Measurements from ENCODE around the gene DOCK4. TPM values are rescaled to one million over a fixed set of nuclear protein-coding genes. Genes with fewer than 3 reads are reported as not detected.

The DOCK4 gene
- total RNA-seq, 6 experiments from 2014 or later, result 9.4 to 29.9 (median 22.8) TPM

GRCh38 chr7:112104120-112104519 lies 102.1 kb downstream of the DOCK4 start:
- Histone ChIP-seq H3K27ac (no peak overlapping the region), H3K9me3 (no peaks in the 10 kb centered on the region), H3K27me3 (no peaks in the 10 kb centered on the region), H3K36me3 (no peaks in the 10 kb centered on the region), H3K4me3 (no peak overlapping the region), H3K4me1 (peaks cover 0 to 9% (median 3%) of the 10 kb centered on the region in 4 donors)
- TF ChIP-seq POLR2A (IDR thresholded peaks at IDR 0.05), result no peak
- TF ChIP-seq CTCF (IDR thresholded peaks at IDR 0.05), result no peak
- no peak for ATAC-seq
- WGBS (ENCODE audit: insufficient coverage, low coverage, low lambda C conversion rate, missing lambda C conversion rate), result 88% methylated on average over 2 of the region's 2 CpGs
- intact Hi-C loops (cut with DNase I), result no loop called here
- no peak for DNase-seq

- DNase-seq (no peak), ATAC-seq (peak; percentile 49 to 83 (median 60))
- intact Hi-C loops (cut with DNase I), result no loop called here
- Histone ChIP-seq H3K4me3 (no peak overlapping the region), H3K27me3 (no peaks in the 10 kb centered on the region), H3K4me1 (peaks cover 0 to 2% (median 0%) of the 10 kb centered on the region in 4 donors), H3K9me3 (no peaks in the 10 kb centered on the region), H3K27ac (no peak overlapping the region), H3K36me3 (no peaks in the 10 kb centered on the region)
- no peak for TF ChIP-seq POLR2A (IDR thresholded peaks at IDR 0.05)
- TF ChIP-seq CTCF (IDR thresholded peaks at IDR 0.05), result no peak
- 46% methylated on average over 1 of the region's 2 CpGs for WGBS (ENCODE audit: insufficient coverage, low coverage, low lambda C conversion rate, missing lambda C conversion rate)
Observed at GRCh38 chr7:112103246-112103645, 103.0 kb downstream of the DOCK4 start.

- ATAC-seq (no peak), DNase-seq (no peak)
- H3K9me3 ChIP-seq, result no peaks in the 10 kb centered on the region
- no peak for TF ChIP-seq CTCF (IDR thresholded peaks at IDR 0.05)
- no peak for TF ChIP-seq POLR2A (IDR thresholded peaks at IDR 0.05)
- H3K27me3 ChIP-seq, result no peaks in the 10 kb centered on the region
- WGBS (ENCODE audit: insufficient coverage, low coverage, low lambda C conversion rate, missing lambda C conversion rate), result 82% methylated on average over 8 of the region's 8 CpGs
- intact Hi-C loops (cut with DNase I), result no loop called here
- H3K4me1 ChIP-seq, result no peaks in the 10 kb centered on the region
- no peaks in the 10 kb centered on the region for H3K36me3 ChIP-seq
- H3K27ac ChIP-seq, result no peak overlapping the region
- H3K4me3 ChIP-seq, result no peak overlapping the region
Observed at GRCh38 chr7:112101201-112101846, 104.9 kb downstream of the DOCK4 start.

- Histone ChIP-seq H3K27me3 (no peaks in the 10 kb centered on the region), H3K4me1 (no peaks in the 10 kb centered on the region), H3K27ac (no peak overlapping the region), H3K36me3 (no peaks in the 10 kb centered on the region), H3K9me3 (no peaks in the 10 kb centered on the region), H3K4me3 (no peak overlapping the region)
- no peak for DNase-seq
- no peak for ATAC-seq
- TF ChIP-seq POLR2A (IDR thresholded peaks at IDR 0.05), result no peak
- TF ChIP-seq CTCF (IDR thresholded peaks at IDR 0.05), result no peak
- intact Hi-C loops (cut with DNase I), result no loop called here
- 75% methylated on average over 1 of the region's 1 CpG for WGBS (ENCODE audit: insufficient coverage, low coverage, low lambda C conversion rate, missing lambda C conversion rate)
Observed at GRCh38 chr7:112097524-112097923, 108.7 kb downstream of the DOCK4 start.
